ENCODE data around the gene STX3. TPM values are rescaled to one million over a fixed set of nuclear protein-coding genes. Genes with fewer than 3 reads are reported as not detected.

STX3 gene
- polyA plus RNA-seq, 2 of the 4 experiments (the other 2 are of a cell fraction) = 15.2 to 15.4 TPM

DNA sequence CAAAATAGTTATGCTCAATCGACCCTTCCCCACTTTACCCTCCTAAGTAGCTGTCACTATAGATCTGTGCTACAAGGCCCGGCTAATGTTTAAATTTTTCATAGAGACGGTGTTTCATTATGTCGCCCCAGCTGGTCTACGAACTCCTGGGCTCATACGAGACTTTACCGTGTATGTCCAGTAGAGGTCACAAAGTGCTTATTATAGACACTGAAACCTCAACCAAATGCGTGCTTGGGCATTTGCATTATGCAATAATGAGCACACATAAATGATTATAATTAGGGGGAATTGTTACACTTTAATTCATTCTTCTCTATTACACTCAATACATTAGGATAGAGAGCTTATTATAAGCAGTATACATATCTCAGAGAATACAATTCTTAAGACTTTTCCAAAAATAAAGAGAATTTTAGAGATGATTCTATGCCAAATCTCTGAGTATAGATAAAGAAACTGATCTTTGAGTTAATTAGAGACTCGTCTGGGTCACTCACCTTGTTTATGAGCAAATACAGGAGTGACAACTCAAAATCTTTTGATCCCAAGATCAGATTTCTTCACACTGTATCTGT lies 67.9 kb downstream of the STX3 start (continued):
- TF ChIP-seq, protein P1, sequence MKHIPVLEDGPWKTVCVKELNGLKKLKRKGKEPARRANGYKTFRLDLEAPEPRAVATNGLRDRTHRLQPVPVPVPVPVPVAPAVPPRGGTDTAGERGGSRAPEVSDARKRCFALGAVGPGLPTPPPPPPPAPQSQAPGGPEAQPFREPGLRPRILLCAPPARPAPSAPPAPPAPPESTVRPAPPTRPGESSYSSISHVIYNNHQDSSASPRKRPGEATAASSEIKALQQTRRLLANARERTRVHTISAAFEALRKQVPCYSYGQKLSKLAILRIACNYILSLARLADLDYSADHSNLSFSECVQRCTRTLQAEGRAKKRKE (CRISPR knock-in tag; IDR thresholded peaks at IDR 0.05; ENCODE audit: low read depth) = no peak
- TF ChIP-seq, protein P2, sequence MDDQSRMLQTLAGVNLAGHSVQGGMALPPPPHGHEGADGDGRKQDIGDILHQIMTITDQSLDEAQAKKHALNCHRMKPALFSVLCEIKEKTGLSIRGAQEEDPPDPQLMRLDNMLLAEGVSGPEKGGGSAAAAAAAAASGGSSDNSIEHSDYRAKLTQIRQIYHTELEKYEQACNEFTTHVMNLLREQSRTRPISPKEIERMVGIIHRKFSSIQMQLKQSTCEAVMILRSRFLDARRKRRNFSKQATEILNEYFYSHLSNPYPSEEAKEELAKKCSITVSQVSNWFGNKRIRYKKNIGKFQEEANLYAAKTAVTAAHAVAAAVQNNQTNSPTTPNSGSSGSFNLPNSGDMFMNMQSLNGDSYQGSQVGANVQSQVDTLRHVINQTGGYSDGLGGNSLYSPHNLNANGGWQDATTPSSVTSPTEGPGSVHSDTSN (IDR thresholded peaks at IDR 0.05) = no peak
- TF ChIP-seq RARB (CRISPR knock-in tag; IDR thresholded peaks at IDR 0.05) (no peak), PHF8 (IDR thresholded peaks at IDR 0.05; ENCODE audit: borderline replicate concordance, low read depth) (no peak), SMC3 (IDR thresholded peaks at IDR 0.05) (peak; percentile 77)

DNA sequence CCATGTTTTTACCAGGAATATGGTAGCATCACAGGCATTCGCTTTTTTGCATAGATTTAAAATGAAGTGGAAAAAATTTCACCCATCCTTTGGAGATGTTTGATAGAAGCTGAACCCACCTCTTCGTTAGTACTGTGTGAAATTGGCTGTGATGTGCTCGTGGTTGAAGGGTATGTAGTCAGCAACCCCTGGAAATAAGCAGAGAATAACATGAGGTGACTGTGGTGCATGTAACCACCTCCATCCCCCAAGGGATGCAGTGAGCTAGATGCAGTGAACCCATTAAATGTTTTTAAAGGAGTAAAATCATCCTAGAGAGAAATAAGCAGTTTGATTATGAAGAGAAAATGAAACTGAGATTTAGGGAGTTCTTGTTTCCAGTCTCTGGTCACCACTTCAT lies 74.2 kb downstream of the STX3 start:
- POLR2A ChIA-PET = no interaction called here
- ATAC-seq (no peak), DNase-seq (ENCODE audit: low read depth in 1 of 2, low spot score in 1 of 2) (no peak), FAIRE-seq (no peak)
- TF ChIP-seq CHD2 (IDR thresholded peaks at IDR 0.05; ENCODE audit: low read length, partially characterized antibody) = no peak
- no peak for TF ChIP-seq NR3C1 (IDR thresholded peaks at IDR 0.05)
- TF ChIP-seq MAZ (IDR thresholded peaks at IDR 0.05; ENCODE audit: borderline replicate concordance, low read depth, low read length) = no peak
- no peak for TF ChIP-seq FOXS1 (CRISPR knock-in tag; IDR thresholded peaks at IDR 0.05)
- TF ChIP-seq ZSCAN20 (CRISPR knock-in tag; IDR thresholded peaks at IDR 0.05) = no peak
- TF ChIP-seq, protein P3, sequence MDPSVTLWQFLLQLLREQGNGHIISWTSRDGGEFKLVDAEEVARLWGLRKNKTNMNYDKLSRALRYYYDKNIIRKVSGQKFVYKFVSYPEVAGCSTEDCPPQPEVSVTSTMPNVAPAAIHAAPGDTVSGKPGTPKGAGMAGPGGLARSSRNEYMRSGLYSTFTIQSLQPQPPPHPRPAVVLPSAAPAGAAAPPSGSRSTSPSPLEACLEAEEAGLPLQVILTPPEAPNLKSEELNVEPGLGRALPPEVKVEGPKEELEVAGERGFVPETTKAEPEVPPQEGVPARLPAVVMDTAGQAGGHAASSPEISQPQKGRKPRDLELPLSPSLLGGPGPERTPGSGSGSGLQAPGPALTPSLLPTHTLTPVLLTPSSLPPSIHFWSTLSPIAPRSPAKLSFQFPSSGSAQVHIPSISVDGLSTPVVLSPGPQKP (IDR thresholded peaks at IDR 0.05; ENCODE audit: low read depth, low read length) = no peak
- TF ChIP-seq MYC (IDR thresholded peaks at IDR 0.05; ENCODE audit: borderline replicate concordance, low read length) = no peak
- TF ChIP-seq, protein P4, sequence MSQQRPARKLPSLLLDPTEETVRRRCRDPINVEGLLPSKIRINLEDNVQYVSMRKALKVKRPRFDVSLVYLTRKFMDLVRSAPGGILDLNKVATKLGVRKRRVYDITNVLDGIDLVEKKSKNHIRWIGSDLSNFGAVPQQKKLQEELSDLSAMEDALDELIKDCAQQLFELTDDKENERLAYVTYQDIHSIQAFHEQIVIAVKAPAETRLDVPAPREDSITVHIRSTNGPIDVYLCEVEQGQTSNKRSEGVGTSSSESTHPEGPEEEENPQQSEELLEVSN (IDR thresholded peaks at IDR 0.05; ENCODE audit: borderline replicate concordance, low read depth) = no peak
- H3K4me3 ChIP-seq = no peak overlapping the region
- no peaks in the 10 kb centered on the region for H3K9me3 ChIP-seq
- H3K27ac ChIP-seq = no peak overlapping the region
- CTCF ChIA-PET = no interaction called here
- 18% methylated on average over 3 of the region's 3 CpGs for WGBS (ENCODE audit: missing lambda C conversion rate)
- H3K4me1 ChIP-seq = no peaks in the 10 kb centered on the region
- H3K4me2 ChIP-seq = no peak overlapping the region

DNA sequence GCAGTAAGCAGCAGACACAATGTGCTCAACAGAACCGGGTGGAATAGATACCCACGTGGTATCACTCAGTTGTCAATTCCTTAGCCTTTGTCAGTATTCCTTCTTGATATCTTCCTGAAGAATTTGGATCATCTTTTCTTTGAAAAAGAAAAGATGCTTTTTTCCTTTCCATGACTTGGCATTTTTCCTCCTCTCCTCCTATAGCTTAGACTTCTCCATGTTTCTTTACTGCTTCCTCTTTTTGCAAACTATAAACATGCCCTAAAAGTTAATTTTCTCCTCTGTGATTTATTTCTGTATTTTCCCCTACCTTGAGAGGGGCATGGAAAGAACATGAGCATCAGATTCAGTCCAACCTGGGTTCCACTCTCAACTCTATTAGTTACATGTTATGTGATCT lies 78.4 kb downstream of the STX3 start:
- TF ChIP-seq SMC3 (IDR thresholded peaks at IDR 0.05) (no peak), MYC (IDR thresholded peaks at IDR 0.05; ENCODE audit: borderline replicate concordance, low read length) (no peak), MAFK (IDR thresholded peaks at IDR 0.05; ENCODE audit: partially characterized antibody) (peak; percentile 65)
- Histone ChIP-seq H3K9me3 (no peaks in the 10 kb centered on the region), H3K4me2 (no peak overlapping the region), H3K27ac (no peak overlapping the region), H3K4me3 (no peak overlapping the region), H3K4me1 (no peaks in the 10 kb centered on the region)
- ATAC-seq = no peak
- DNase-seq (ENCODE audit: low read depth in 1 of 2, low spot score in 1 of 2) = no peak
- CTCF ChIA-PET = no interaction called here
- 59% methylated on average over 2 of the region's 2 CpGs for WGBS (ENCODE audit: missing lambda C conversion rate)
- no peak for FAIRE-seq
- POLR2A ChIA-PET = no interaction called here

DNA sequence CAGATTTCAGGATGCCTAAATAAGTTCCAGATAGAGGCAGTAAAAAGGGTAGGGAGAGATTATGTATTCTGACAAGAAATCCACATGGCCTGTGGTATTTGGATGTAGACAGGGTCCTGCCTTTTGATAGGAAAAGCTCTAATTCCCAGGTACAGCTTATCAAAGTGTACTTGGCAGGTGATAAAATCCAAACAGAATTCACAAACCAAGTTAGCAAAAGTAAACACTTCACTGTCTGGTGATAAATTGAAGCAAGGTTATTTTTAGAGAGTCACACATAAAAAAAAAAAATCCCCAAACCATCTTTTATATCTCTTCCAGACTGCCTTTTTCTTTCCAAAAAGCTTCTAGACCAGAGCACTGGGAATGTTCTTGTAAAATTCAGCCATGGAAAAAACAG lies 84.4 kb downstream of the STX3 start:
- ChIA-PET CTCF (no interaction called here), POLR2A (no interaction called here)
- Histone ChIP-seq H3K4me1 (no peaks in the 10 kb centered on the region), H3K4me3 (no peak overlapping the region), H3K4me2 (no peak overlapping the region), H3K27ac (no peak overlapping the region), H3K9me3 (no peaks in the 10 kb centered on the region)
- DNase-seq (ENCODE audit: low read depth in 1 of 2, low spot score in 1 of 2) (no peak), ATAC-seq (no peak), FAIRE-seq (no peak)
- no peak for TF ChIP-seq EP300 (IDR thresholded peaks at IDR 0.05)
- TF ChIP-seq CEBPB (IDR thresholded peaks at IDR 0.05) = no peak
- no peak for TF ChIP-seq EHMT2 (IDR thresholded peaks at IDR 0.05; ENCODE audit: low read depth)
- TF ChIP-seq, protein P2 (IDR thresholded peaks at IDR 0.05) = no peak
- TF ChIP-seq ZC3H11A (IDR thresholded peaks at IDR 0.05) = no peak
- TF ChIP-seq ZFP36 (IDR thresholded peaks at IDR 0.05; ENCODE audit: borderline replicate concordance, partially characterized antibody) = no peak
- TF ChIP-seq, protein P5, sequence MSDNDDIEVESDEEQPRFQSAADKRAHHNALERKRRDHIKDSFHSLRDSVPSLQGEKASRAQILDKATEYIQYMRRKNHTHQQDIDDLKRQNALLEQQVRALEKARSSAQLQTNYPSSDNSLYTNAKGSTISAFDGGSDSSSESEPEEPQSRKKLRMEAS (IDR thresholded peaks at IDR 0.05) = no peak
- TF ChIP-seq PHF8 (IDR thresholded peaks at IDR 0.05; ENCODE audit: borderline replicate concordance, low read depth) = no peak
- TF ChIP-seq, protein P6, sequence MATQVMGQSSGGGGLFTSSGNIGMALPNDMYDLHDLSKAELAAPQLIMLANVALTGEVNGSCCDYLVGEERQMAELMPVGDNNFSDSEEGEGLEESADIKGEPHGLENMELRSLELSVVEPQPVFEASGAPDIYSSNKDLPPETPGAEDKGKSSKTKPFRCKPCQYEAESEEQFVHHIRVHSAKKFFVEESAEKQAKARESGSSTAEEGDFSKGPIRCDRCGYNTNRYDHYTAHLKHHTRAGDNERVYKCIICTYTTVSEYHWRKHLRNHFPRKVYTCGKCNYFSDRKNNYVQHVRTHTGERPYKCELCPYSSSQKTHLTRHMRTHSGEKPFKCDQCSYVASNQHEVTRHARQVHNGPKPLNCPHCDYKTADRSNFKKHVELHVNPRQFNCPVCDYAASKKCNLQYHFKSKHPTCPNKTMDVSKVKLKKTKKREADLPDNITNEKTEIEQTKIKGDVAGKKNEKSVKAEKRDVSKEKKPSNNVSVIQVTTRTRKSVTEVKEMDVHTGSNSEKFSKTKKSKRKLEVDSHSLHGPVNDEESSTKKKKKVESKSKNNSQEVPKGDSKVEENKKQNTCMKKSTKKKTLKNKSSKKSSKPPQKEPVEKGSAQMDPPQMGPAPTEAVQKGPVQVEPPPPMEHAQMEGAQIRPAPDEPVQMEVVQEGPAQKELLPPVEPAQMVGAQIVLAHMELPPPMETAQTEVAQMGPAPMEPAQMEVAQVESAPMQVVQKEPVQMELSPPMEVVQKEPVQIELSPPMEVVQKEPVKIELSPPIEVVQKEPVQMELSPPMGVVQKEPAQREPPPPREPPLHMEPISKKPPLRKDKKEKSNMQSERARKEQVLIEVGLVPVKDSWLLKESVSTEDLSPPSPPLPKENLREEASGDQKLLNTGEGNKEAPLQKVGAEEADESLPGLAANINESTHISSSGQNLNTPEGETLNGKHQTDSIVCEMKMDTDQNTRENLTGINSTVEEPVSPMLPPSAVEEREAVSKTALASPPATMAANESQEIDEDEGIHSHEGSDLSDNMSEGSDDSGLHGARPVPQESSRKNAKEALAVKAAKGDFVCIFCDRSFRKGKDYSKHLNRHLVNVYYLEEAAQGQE (IDR thresholded peaks at IDR 0.05) = no peak

Measured in A549 (cell line).